Suprapubic skin (tissue), 3 donors: ENCODE data around the gene BEX2.

Source experiments
- CTCF ChIP-seq, 2 donors: fragments of 200-600 bp in 1 of 2; fragments of 450-650 bp in 1 of 2; sonication (generic) in 1 of 2; IDR thresholded peaks; one replicate each; pipeline ENCODE4 v1.5.1; 2016 to 2019; ENCODE audit warnings: antibody characterized with exemption in 2 of 2, mild to moderate bottlenecking in 1 of 2, moderate library complexity in 1 of 2
- EP300 ChIP-seq: sonication (generic); formaldehyde crosslinking; IDR thresholded peaks from one replicate; pipeline ENCODE4 v1.6.1; 2017; ENCODE audit warnings: antibody characterized with exemption
- POLR2A ChIP-seq, 2 donors: fragments of 450-650 bp; IDR thresholded peaks; one replicate each; pipeline ENCODE4 v1.6.1; 2017; ENCODE audit warnings: antibody characterized with exemption in 2 of 2, mild to moderate bottlenecking in 2 of 2, moderate library complexity in 2 of 2

GRCh38 chrX:103356130-103356798 is 45.5 kb upstream of the BEX2 start, which contains the start of gene TCEAL9:
- TF ChIP-seq CTCF (IDR thresholded peaks at IDR 0.05) (no peak), EP300 (no peak), POLR2A (IDR thresholded peaks at IDR 0.05) (peak in 1 of 2 donors; percentile 40)
